Caco-2 (cell line): ENCODE data around the gene DTX3. TPM values are rescaled to one million over a fixed set of nuclear protein-coding genes. Genes with fewer than 3 reads are reported as not detected.

ENCODE experiments used
- BruUV-seq: library from RNA; stranded (reverse); fragments of 400-500 nt; replicated peaks from 2 replicates; lab custom pipeline; 2021; lab: Mats Ljungman, UMichigan
- CTCF ChIA-PET: fragments of 300-600 bp; sonication (Branson Sonifier 250); formaldehyde crosslinking; loops from one replicate; lab custom pipeline; 2022; ENCODE audit warnings: antibody characterized with exemption; lab: Charles Lee
- POLR2A ChIA-PET: fragments of 300-600 bp; sonication (Branson Sonifier 250); formaldehyde crosslinking; loops from one replicate; lab custom pipeline; 2022; ENCODE audit warnings: antibody characterized with exemption; lab: Charles Lee
- DNase-seq, 2 experiments: peaks; one replicate each; pipeline versions ENCODE4 v3.0.0 to v3.0.0-alpha.2; 2020 to 2022
- H3K27me3 ChIP-seq: replicated peaks from 2 replicates; pipeline ENCODE4 v1.6.0; 2011; ENCODE audit warnings: low read length; ENCODE audit not compliant: control insufficient read depth, insufficient read depth
- H3K36me3 ChIP-seq: 2 replicates; pipeline ENCODE4 v1.5.1; 2011; ENCODE audit warnings: low read length; ENCODE audit not compliant: control insufficient read depth, insufficient read depth
- H3K4me1 ChIP-seq: fragments of 250-450 bp; sonication (Bioruptor Pico); 2 replicates; pipeline ENCODE4 v1.5.1; 2020; ENCODE audit warnings: mild to moderate bottlenecking
- H3K4me3 ChIP-seq: 2 replicates; pipeline ENCODE4 v1.5.1; 2011; ENCODE audit warnings: low read depth, mild to moderate bottlenecking, control low read depth, low read length
- H3K9me3 ChIP-seq: fragments of 250-450 bp; sonication (Bioruptor Pico); 2 replicates; pipeline ENCODE4 v1.5.1; 2020; ENCODE audit warnings: mild to moderate bottlenecking, moderate library complexity
- H3K27ac Mint-ChIP-seq: one replicate; pipeline ENCODE4 v1.8.0; 2022; ENCODE audit warnings: mixed read lengths; ENCODE audit not compliant: unreplicated experiment
- H3K27me3 Mint-ChIP-seq: one replicate; pipeline ENCODE4 v1.8.0; 2022; ENCODE audit warnings: mixed read lengths; ENCODE audit not compliant: insufficient read depth, unreplicated experiment
- H3K36me3 Mint-ChIP-seq: one replicate; pipeline ENCODE4 v1.8.0; 2022; ENCODE audit warnings: mild to moderate bottlenecking, mixed read lengths; ENCODE audit not compliant: insufficient read depth, unreplicated experiment
- H3K4me1 Mint-ChIP-seq: one replicate; pipeline ENCODE4 v1.8.0; 2022; ENCODE audit warnings: low read depth, mixed read lengths; ENCODE audit not compliant: unreplicated experiment
- H3K4me3 Mint-ChIP-seq: one replicate; pipeline ENCODE4 v1.8.0; 2022; ENCODE audit warnings: mild to moderate bottlenecking, moderate library complexity, mixed read lengths; ENCODE audit not compliant: unreplicated experiment
- H3K9me3 Mint-ChIP-seq: one replicate; pipeline ENCODE4 v1.8.0; 2022; ENCODE audit warnings: mixed read lengths; ENCODE audit not compliant: unreplicated experiment
- CTCF ChIP-seq, 2 experiments: fragments of 200-600 bp in 1 of 2; IDR thresholded peaks; 1 replicate in 1 of 2; 2 replicates in 1 of 2; pipeline versions ENCODE4 v1.5.1 to v1.8.0; 2011 to 2022; ENCODE audit warnings: antibody characterized with exemption in 1 of 2, control low read depth in 1 of 2, inconsistent platforms in 1 of 2, low read depth in 1 of 2, low read length in 1 of 2, mild to moderate bottlenecking in 1 of 2, moderate library complexity in 1 of 2; ENCODE audit not compliant: insufficient read depth in 1 of 2, severe bottlenecking in 1 of 2, unreplicated experiment in 1 of 2
- intact Hi-C: fragments of 100-400 bp; cut with micrococcal nuclease; formaldehyde crosslinking; loops from one replicate; pipeline ENCODE4 v1.10.0; 2022; ENCODE audit not compliant: unreplicated experiment
- total RNA-seq: library from RNA; stranded (reverse); gene quantifications from 2 replicates; pipeline ENCODE4 v1.2.3, GENCODE V29; 2022

Gene DTX3
- total RNA-seq, 1 experiment from 2014 or later: 20.4 TPM

- H3K4me3 ChIP-seq: no peak overlapping the region
- no TSS peak for BruUV-seq
Observed at GRCh38 chr12:57606821-57607220, 2.2 kb downstream of the DTX3 start.

GRCh38 chr12:57607958-57608663 lies 3.5 kb downstream of the DTX3 start:
- TF ChIP-seq CTCF (IDR thresholded peaks at IDR 0.05; ENCODE audit: insufficient read depth in 1 of 2, low read depth in 1 of 2, low read length in 1 of 2, severe bottlenecking in 1 of 2, unreplicated experiment in 1 of 2): no peak
- BruUV-seq: no TSS peak
- no peaks in the 10 kb centered on the region for H3K36me3 Mint-ChIP-seq
- no peaks in the 10 kb centered on the region for H3K9me3 ChIP-seq
- H3K9me3 Mint-ChIP-seq: no peaks in the 10 kb centered on the region
- H3K4me1 ChIP-seq: peaks cover 6% of the 10 kb centered on the region; the same call in 1 of the 2 replicates
- DNase-seq: no peak
- no peaks in the 10 kb centered on the region for H3K27me3 Mint-ChIP-seq
- H3K27ac Mint-ChIP-seq: no peak overlapping the region
- intact Hi-C loops: no loop called here
- ChIA-PET CTCF (interaction anchor here (2.0 kb wide), 1 partner anchor 24 kb away, joined by 10 read pairs; no protein-coding TSS in a partner anchor), POLR2A (no interaction called here)
- H3K27me3 ChIP-seq: no peaks in the 10 kb centered on the region
- no peaks in the 10 kb centered on the region; the same call in 1 of the 2 replicates for H3K36me3 ChIP-seq
- H3K4me3 ChIP-seq: no peak overlapping the region
- H3K4me3 Mint-ChIP-seq: no peak overlapping the region
- H3K4me1 Mint-ChIP-seq: peaks cover 7% of the 10 kb centered on the region

More at GRCh38 chr12:57606821-57607220, 2.2 kb downstream of the DTX3 start:
- intact Hi-C loops: no loop called here
- H3K27me3 Mint-ChIP-seq: no peaks in the 10 kb centered on the region
- Histone ChIP-seq H3K27me3 (no peaks in the 10 kb centered on the region), H3K9me3 (no peaks in the 10 kb centered on the region), H3K36me3 (peaks cover 1% of the 10 kb centered on the region; the same call in 1 of the 2 replicates), H3K4me1 (peaks cover 6% of the 10 kb centered on the region; the same call in 1 of the 2 replicates)
- no peak overlapping the region for H3K4me3 Mint-ChIP-seq
- DNase-seq: no peak
- CTCF ChIA-PET: no interaction called here
- no peak overlapping the region for H3K27ac Mint-ChIP-seq
- H3K9me3 Mint-ChIP-seq: no peaks in the 10 kb centered on the region
- POLR2A ChIA-PET: no interaction called here
- H3K4me1 Mint-ChIP-seq: peaks cover 7% of the 10 kb centered on the region
- no peak for TF ChIP-seq CTCF (IDR thresholded peaks at IDR 0.05; ENCODE audit: insufficient read depth in 1 of 2, low read depth in 1 of 2, low read length in 1 of 2, severe bottlenecking in 1 of 2, unreplicated experiment in 1 of 2)
- no peaks in the 10 kb centered on the region for H3K36me3 Mint-ChIP-seq

- intact Hi-C loops: no loop called here
- no peak overlapping the region for H3K4me3 Mint-ChIP-seq
- no peaks in the 10 kb centered on the region for H3K9me3 ChIP-seq
- no peak for TF ChIP-seq CTCF (IDR thresholded peaks at IDR 0.05; ENCODE audit: insufficient read depth in 1 of 2, low read depth in 1 of 2, low read length in 1 of 2, severe bottlenecking in 1 of 2, unreplicated experiment in 1 of 2)
- DNase-seq: no peak
- H3K9me3 Mint-ChIP-seq: no peaks in the 10 kb centered on the region
- H3K36me3 Mint-ChIP-seq: no peaks in the 10 kb centered on the region
- H3K4me3 ChIP-seq: no peak overlapping the region
- H3K27me3 ChIP-seq: no peaks in the 10 kb centered on the region
- ChIA-PET POLR2A (no interaction called here), CTCF (interaction anchor here (0.6 to 2.0 kb wide), 2 partner anchors 26 to 72 kb away, joined by 4 to 10 read pairs; no protein-coding TSS in a partner anchor)
- no TSS peak for BruUV-seq
- no peaks in the 10 kb centered on the region for H3K27me3 Mint-ChIP-seq
- no peaks in the 10 kb centered on the region for H3K4me1 Mint-ChIP-seq
- no peaks in the 10 kb centered on the region for H3K4me1 ChIP-seq
- H3K36me3 ChIP-seq: no peaks in the 10 kb centered on the region; the same call in 1 of the 2 replicates
- no peak overlapping the region for H3K27ac Mint-ChIP-seq
Observed at GRCh38 chr12:57609101-57609780, 4.6 kb downstream of the DTX3 start.
